GM06990 (cell line): ENCODE results near the gene MAGEA9.
"Not testable (repeated sequence)": the region's sequence is repeated elsewhere in the genome, so short reads cannot be mapped to it uniquely, and the experiment has no call there.

Experiments used
- DNase-seq: peaks from one replicate; pipeline ENCODE4 v3.0.0-alpha.2; 2011; ENCODE audit not compliant: insufficient read length; ENCODE audit errors: extremely low read depth
- H3K27me3 ChIP-seq: replicated peaks from 2 replicates; pipeline ENCODE4 v1.6.0; 2011; ENCODE audit warnings: low read length; ENCODE audit not compliant: control insufficient read depth, insufficient read depth
- H3K36me3 ChIP-seq: 2 replicates; pipeline ENCODE4 v1.5.1; 2011; ENCODE audit warnings: low read length; ENCODE audit not compliant: control insufficient read depth, insufficient read depth
- H3K4me3 ChIP-seq: replicated peaks from 2 replicates; pipeline ENCODE4 v1.5.1; 2011; ENCODE audit warnings: low read depth, mild to moderate bottlenecking, control low read depth, low read length
- CTCF ChIP-seq: IDR thresholded peaks from 2 replicates; pipeline ENCODE4 v1.5.1; 2011; ENCODE audit warnings: low read length, control low read depth, mild to moderate bottlenecking, inconsistent platforms; ENCODE audit not compliant: insufficient read depth, poor library complexity, severe bottlenecking

The MAGEA9 gene

GRCh38 chrX:149760965-149761364, 20.8 kb upstream of the MAGEA9 start:
- TF ChIP-seq CTCF, result no peak
- DNase-seq, result no peak
- H3K4me3 ChIP-seq, result no peak overlapping the region
- H3K36me3 ChIP-seq, result no peaks in the 10 kb centered on the region
- no peaks in the 10 kb centered on the region for H3K27me3 ChIP-seq

- H3K27me3 ChIP-seq, H3K36me3 ChIP-seq, DNase-seq, H3K4me3 ChIP-seq: not testable (repeated sequence)
Measured at GRCh38 chrX:149761858-149762674, 19.7 kb upstream of the MAGEA9 start.

- no peak for DNase-seq
- Histone ChIP-seq H3K36me3 (no peaks in the 10 kb centered on the region), H3K27me3 (no peaks in the 10 kb centered on the region), H3K4me3 (no peak overlapping the region)
- no peak for TF ChIP-seq CTCF
Measured at GRCh38 chrX:149762696-149763614, 18.8 kb upstream of the MAGEA9 start.

- not testable (repeated sequence) for DNase-seq, H3K27me3 ChIP-seq, H3K36me3 ChIP-seq, H3K4me3 ChIP-seq
Measured at GRCh38 chrX:149770344-149770743, 11.4 kb upstream of the MAGEA9 start.

- not testable (repeated sequence) for H3K36me3 ChIP-seq, H3K4me3 ChIP-seq, H3K27me3 ChIP-seq, DNase-seq
Measured at GRCh38 chrX:149773026-149773425, 8.7 kb upstream of the MAGEA9 start.

GRCh38 chrX:149773768-149774167, 8.0 kb upstream of the MAGEA9 start, which contains the start of gene HSFX1:
Gene HSFX1, plus strand, starts transcription at chrX:149774068. Its CDS starts 614 bp downstream, at chrX:149774682.
- H3K27me3 ChIP-seq, DNase-seq, H3K4me3 ChIP-seq, H3K36me3 ChIP-seq: not testable (repeated sequence)

- not testable (repeated sequence) for H3K27me3 ChIP-seq, H3K4me3 ChIP-seq, H3K36me3 ChIP-seq, DNase-seq
Measured at GRCh38 chrX:149777999-149778398, 3.7 kb upstream of the MAGEA9 start.

GRCh38 chrX:149795531-149795930, 13.8 kb downstream of the MAGEA9 start:
- not testable (repeated sequence) for H3K27me3 ChIP-seq, DNase-seq, H3K4me3 ChIP-seq, H3K36me3 ChIP-seq
